HG02943 (cell line): Measurements from ENCODE around the gene PVALEF.
"Not testable (repeated sequence)": the region's sequence is repeated elsewhere in the genome, so short reads cannot be mapped to it uniquely, and the experiment has no call there.

Experiments used
- ATAC-seq: cut with Tn5 transposase; IDR thresholded peaks from one replicate; pipeline ENCODE4 v1.9.1; 2021; ENCODE audit warnings: mild to moderate bottlenecking, low read depth, moderate library complexity; ENCODE audit not compliant: unreplicated experiment

The PVALEF gene

GRCh38 chr17:81143200-81143527 is 22.1 kb upstream of the PVALEF start:
- no peak for ATAC-seq

- no peak for ATAC-seq
Measured at GRCh38 chr17:81143717-81144422, 21.4 kb upstream of the PVALEF start.

- no peak for ATAC-seq
Measured at GRCh38 chr17:81144423-81144781, 20.9 kb upstream of the PVALEF start.

GRCh38 chr17:81146208-81146607 is 19.1 kb upstream of the PVALEF start:
- not testable (repeated sequence) for ATAC-seq

GRCh38 chr17:81147701-81148100 is 17.6 kb upstream of the PVALEF start:
- ATAC-seq = no peak

- no peak for ATAC-seq
Measured at GRCh38 chr17:81148571-81148970, 16.7 kb upstream of the PVALEF start.

- ATAC-seq = no peak
Measured at GRCh38 chr17:81148986-81149533, 16.2 kb upstream of the PVALEF start.

- ATAC-seq = no peak
Measured at GRCh38 chr17:81150377-81151077, 14.8 kb upstream of the PVALEF start.

- ATAC-seq = no peak
Measured at GRCh38 chr17:81151278-81151677, 14.0 kb upstream of the PVALEF start.

GRCh38 chr17:81152288-81152828 is 12.9 kb upstream of the PVALEF start:
- ATAC-seq = no peak

- ATAC-seq = no peak
Measured at GRCh38 chr17:81153340-81153803, 11.9 kb upstream of the PVALEF start.

GRCh38 chr17:81154016-81154415 is 11.3 kb upstream of the PVALEF start:
- ATAC-seq = not testable (repeated sequence)

GRCh38 chr17:81154961-81155360 is 10.3 kb upstream of the PVALEF start:
- no peak for ATAC-seq

GRCh38 chr17:81156866-81157805 is 8.2 kb upstream of the PVALEF start:
- ATAC-seq = no peak

- ATAC-seq = no peak
Measured at GRCh38 chr17:81157848-81158687, 7.2 kb upstream of the PVALEF start.

- no peak for ATAC-seq
Measured at GRCh38 chr17:81158688-81159590, 6.4 kb upstream of the PVALEF start.

GRCh38 chr17:81159611-81160265 is 5.6 kb upstream of the PVALEF start:
- no peak for ATAC-seq

- ATAC-seq = no peak
Measured at GRCh38 chr17:81160306-81160705, 5.0 kb upstream of the PVALEF start.
